Head of caudate nucleus (tissue), 42 donors: Measurements from ENCODE around the gene SEC14L5.

Experiments
- DNase-seq, 42 donors: peaks; one replicate each; pipeline versions ENCODE4 v3.0.0 to v3.0.0-alpha.2; 2020 to 2021; ENCODE audit warnings: mixed read lengths in 7 of 42
- intact Hi-C: fragments of 100-400 bp; cut with DNase I; formaldehyde crosslinking; loops from one replicate; pipeline ENCODE4 v1.15.0; 2022

Gene SEC14L5

GRCh38 chr16:5003211-5003610 lies 45.1 kb downstream of the SEC14L5 start:
- intact Hi-C loops = no loop called here

GRCh38 chr16:5003828-5004227 lies 45.7 kb downstream of the SEC14L5 start:
- DNase-seq = peak in 4 of 42 donors; percentile 45 to 65 (median 52)
- intact Hi-C loops = no loop called here

More at GRCh38 chr16:5003211-5003610, 45.1 kb downstream of the SEC14L5 start:
- DNase-seq = no peak

DNA sequence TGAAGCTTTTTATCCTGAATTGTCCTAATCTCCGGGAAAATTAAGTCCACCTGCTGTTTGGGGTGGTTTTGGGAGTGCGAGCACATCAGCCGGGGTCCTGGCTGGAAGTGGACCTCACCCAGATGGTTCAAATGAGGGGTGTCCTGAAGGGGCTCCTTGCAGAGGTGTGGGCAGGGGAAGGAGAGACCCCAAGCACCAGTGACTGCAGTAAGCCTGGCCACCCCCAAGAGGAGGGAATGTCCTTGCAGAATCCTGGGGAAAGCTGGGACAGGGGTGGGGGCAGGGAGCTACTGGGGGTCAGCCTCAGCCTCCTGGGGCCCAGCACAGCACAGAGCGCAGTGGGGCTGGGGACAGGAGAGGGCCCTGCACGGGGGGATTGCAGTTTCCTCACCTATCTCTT lies 46.2 kb downstream of the SEC14L5 start:
- intact Hi-C loops = no loop called here
- DNase-seq = no peak

- intact Hi-C loops = no loop called here
- no peak for DNase-seq
Observed at GRCh38 chr16:5005916-5006315, 47.8 kb downstream of the SEC14L5 start.

DNA sequence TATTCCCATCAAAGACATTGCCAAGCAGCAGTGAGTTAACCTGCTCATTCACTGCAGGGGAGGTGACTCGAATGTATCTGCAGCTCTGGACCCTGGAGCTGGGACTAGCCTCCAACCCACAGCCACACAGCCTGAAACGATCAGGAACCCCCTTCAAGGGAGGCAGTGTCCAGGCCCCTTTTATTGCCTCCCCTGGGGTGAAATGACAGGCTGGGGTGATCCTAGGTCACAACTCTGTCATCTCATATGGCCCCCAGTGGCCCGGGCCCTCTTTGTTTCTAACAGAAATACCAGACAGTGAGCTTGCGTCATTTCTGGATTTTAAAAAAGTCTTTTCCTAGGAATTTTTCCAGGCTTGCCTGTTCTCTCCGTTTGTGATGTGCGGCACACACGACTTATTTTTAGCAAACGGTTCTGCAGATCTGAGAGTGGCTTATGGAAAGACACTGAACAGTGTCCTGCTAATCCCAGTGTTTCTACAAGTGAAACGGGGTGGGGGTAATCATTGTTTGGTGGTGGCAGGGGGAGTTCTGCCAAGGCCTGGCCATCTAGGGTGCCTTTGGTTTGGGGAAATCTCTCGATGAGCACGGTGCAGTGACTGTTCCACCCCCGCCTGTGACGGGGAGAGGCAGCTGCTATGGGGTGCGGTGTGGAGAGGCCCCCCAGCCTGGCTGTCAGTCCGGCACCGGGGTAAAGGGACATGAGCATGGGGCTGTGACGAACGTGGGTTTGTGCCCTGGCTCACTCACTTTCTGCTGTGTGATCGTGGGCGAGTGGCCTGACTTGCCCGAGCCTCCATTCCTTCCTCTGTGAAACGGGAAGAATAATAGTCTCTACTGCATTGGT lies 48.4 kb downstream of the SEC14L5 start:
- peak in 10 of 42 donors; percentile 22 to 72 (median 50) for DNase-seq

GRCh38 chr16:5007256-5007655 lies 49.1 kb downstream of the SEC14L5 start:
- intact Hi-C loops = no loop called here
- DNase-seq = no peak

More for the DNA sequence above, 48.4 kb downstream of the SEC14L5 start:
- intact Hi-C loops = no loop called here

GRCh38 chr16:5008311-5008731 lies 50.2 kb downstream of the SEC14L5 start:
- intact Hi-C loops = no loop called here
- no peak for DNase-seq

- intact Hi-C loops = no loop called here
- DNase-seq = peak in 1 of 42 donors; percentile 18
Observed at GRCh38 chr16:5010576-5011329, 52.6 kb downstream of the SEC14L5 start.

DNA sequence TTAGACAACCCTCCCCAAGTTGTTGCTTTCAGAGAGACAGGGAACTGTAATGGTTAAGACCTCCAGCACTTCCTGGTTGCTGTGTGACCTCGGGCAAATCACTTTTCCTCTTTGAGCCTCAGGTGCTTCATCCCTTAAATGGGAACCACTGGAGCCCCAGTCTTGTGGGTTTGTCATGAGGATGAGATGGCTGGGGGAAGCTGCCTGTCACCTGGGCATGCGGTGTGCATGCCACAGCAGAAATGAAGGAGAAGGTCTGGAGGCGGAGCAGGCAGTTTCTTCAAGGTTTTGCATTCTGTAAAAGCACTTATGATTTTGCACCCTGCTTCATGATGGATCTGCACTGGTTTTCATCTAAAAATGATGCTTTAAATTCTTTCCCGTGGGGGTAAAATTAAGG lies 53.5 kb downstream of the SEC14L5 start:
- DNase-seq = peak in 30 of 42 donors; percentile 29 to 88 (median 71)
- intact Hi-C loops = no loop called here

DNA sequence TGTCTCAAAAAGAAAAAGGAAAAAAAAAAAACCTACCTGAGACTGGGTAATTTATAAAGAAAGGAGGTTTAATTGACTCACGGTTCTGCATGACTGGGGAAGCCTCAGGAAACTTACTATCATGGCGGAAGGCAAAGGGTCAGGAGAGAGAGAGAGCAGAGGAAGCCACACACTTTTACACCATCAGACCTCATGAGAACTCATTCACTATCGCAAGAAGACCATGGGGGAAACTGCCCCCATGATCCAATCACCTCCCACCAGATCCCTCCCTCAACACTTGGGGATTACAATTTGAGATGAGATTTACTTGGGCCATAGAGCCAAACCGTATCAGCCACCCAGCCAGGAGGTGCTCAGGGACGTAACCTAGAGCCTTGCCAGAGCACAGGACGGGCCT lies 54.8 kb downstream of the SEC14L5 start:
- no peak for DNase-seq
- intact Hi-C loops = no loop called here

DNA sequence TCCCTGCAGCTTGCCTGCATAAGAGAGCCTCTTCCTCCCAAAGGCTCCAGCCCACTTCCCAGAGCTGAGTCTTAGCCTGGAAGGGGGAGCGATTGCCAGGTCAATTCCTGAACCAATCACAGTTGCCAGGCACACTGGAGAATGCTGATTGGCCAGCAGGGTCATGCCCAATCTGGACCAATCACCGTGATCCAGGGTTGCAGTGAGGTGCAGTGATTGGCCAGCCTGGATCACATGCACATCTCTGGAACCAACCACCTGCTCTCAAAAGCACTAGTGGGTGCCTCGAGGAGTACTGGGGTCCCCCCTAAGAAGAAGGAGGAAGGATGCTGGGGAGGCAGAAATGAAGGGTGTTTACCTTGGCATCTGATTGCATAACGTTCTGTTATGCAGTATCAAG lies 57.2 kb downstream of the SEC14L5 start:
- peak in 8 of 42 donors; percentile 33 to 69 (median 57) for DNase-seq
- intact Hi-C loops = no loop called here

GRCh38 chr16:5015887-5016286 lies 57.8 kb downstream of the SEC14L5 start:
- DNase-seq = no peak
- intact Hi-C loops = no loop called here

DNA sequence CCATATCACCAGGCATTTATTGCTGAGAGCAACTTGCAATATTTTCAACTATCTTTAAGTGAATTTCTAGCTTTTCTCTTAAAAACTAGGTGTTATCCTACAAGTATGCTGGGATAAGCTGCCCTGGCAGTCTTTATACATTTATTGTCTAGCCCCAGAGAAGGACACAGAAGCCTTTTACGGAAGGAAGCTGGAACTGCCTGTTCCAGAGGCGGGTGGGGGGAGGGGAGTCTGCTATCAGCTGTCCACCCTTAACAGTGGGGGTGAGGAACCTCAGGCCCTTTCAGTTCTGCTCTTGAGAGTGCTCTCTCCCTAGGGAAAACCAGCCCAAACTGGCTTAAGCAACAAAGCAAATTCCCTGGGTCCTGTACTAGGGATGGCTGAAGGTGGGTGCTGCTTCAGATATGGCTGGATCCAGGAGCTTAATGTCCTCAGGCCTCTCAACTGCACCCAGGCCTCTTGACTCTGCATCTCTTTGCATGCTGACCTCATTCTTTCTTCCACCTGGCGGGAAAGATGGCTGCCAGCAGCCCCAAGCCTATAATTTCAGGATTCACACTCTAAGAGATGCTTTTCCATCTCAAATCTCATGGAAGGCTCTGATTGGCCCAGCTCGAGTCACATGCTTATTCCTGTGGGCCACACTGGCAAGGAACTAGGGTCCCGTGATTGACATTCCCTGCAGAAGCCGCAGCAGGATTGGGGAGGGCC lies 59.0 kb downstream of the SEC14L5 start:
- intact Hi-C loops = no loop called here
- peak in 2 of 42 donors; percentile 33 to 65 for DNase-seq

GRCh38 chr16:5017678-5017969 lies 59.5 kb downstream of the SEC14L5 start:
- peak in 1 of 42 donors; percentile 19 for DNase-seq
- intact Hi-C loops = no loop called here

- intact Hi-C loops = no loop called here
- DNase-seq = peak in 1 of 42 donors; percentile 36
Observed at GRCh38 chr16:5018793-5019192, 60.7 kb downstream of the SEC14L5 start.

DNA sequence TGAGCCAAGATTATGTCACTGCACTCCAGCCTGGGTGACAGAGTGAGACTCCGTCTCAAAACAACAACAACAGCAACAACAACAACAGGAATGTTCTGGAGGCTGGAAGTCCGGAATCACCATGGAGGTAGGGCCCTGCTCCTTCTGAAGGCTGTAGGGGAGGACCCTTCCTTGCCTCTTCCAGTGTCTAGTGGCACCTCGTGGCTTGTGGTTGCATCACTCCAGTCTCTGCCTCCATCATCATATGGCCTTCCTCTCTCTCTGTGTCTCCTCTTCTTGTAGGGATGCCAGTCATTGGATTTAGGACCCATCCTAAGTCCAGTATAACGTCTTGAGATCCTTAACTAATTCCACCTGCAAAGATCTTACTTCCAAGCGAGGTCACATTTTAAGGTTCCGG lies 61.6 kb downstream of the SEC14L5 start:
- intact Hi-C loops = loop anchor here (5.0 kb wide), 1 partner anchor 57 kb away; no protein-coding TSS in a partner anchor
- peak in 1 of 42 donors; percentile 61 for DNase-seq

DNA sequence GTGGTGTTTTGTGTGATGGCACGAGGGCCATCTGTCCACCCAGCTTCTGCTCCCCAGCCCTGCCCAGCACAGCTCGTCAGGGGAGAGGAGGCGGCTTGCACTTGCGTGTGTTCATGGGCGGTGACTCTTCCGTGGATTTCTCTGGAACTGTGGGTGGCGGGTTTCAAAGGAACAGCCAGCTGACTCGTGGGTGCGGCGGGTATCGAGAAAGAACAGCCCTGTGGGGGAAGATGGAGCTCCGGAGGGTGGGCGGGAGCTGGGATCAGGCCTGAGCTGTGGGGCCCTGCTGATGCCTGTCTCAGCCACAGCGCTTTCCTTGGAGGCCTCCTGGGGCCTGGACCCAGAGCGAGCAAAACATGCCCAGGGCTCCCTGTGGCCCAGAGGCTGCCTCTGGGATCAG lies 62.4 kb downstream of the SEC14L5 start:
- intact Hi-C loops = loop anchor here (5.0 kb wide), 1 partner anchor 58 kb away; no protein-coding TSS in a partner anchor
- DNase-seq = peak; percentile 60 to 95 (median 83)

GRCh38 chr16:5022521-5022920 lies 64.4 kb downstream of the SEC14L5 start:
- DNase-seq = no peak
- intact Hi-C loops = loop anchor here (5.0 kb wide), 1 partner anchor 60 kb away; no protein-coding TSS in a partner anchor

- intact Hi-C loops = loop anchor here (5.0 kb wide), 1 partner anchor 62 kb away; no protein-coding TSS in a partner anchor
- DNase-seq = peak in 1 of 42 donors; percentile 59
Observed at GRCh38 chr16:5024632-5025031, 66.5 kb downstream of the SEC14L5 start.
